ENCODE results near the gene MLLT3.

The MLLT3 gene

DNA sequence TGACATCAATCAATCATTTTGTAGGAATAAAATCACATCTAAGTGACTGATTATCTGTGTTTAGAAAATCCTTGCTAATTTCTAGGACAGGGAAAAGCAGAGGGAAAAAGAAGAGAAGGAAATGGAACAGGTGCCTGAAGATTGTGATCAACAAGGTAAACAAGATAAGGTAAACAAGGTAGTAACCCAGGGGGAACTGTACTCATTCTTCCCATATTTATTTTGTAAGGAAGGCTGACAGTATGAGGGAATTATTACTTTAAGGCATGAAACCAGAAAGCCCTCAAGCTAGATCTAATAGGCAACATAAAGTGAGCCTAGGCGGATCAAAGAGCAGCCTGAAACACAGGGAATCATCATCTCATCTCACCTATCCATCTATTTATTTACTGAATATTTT, 231.1 kb downstream of the MLLT3 start:
- DNase-seq (ENCODE audit: extremely low read depth in 1 of 2, low read depth in 1 of 2), result no peak

DNA sequence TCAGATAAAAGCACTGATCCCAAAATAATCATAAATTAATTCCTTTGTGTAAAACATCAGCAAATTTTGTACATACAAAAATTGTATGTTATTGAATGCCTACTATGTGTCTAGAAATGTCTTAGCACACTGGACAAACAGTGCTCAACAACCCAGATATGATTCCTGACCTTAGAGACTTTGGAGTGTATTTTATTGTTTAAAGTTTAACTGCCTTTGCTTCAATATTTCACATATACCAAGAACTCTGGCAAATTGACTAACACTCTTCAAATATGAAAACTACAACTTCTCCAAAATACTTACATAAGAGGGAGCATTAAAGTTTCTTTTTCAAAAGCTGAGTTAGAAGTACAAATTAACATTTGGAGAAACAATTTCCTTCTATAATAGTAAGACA, 231.9 kb downstream of the MLLT3 start:
- no peak for DNase-seq (ENCODE audit: extremely low read depth in 1 of 2, low read depth in 1 of 2)

DNA sequence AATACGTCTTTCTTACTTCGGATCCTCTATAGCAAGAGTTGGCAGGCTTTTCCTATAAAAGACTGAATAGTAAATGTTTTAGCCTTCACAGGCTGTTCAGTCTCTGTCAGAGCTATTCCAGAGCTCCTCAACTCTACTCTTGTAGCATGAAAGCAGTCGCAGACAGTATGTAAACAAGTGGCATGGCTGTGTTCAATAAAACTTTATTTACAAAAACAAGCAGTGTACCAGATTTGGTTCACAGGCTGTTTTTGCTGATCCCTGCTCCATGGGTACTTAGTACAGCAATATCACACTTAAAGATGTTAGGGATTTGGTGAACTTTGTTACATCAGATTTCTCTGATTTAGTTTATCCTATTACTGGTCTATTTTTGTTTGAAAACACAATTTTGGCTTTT, 235.2 kb downstream of the MLLT3 start:
- DNase-seq (ENCODE audit: extremely low read depth in 1 of 2, low read depth in 1 of 2), result no peak

DNA sequence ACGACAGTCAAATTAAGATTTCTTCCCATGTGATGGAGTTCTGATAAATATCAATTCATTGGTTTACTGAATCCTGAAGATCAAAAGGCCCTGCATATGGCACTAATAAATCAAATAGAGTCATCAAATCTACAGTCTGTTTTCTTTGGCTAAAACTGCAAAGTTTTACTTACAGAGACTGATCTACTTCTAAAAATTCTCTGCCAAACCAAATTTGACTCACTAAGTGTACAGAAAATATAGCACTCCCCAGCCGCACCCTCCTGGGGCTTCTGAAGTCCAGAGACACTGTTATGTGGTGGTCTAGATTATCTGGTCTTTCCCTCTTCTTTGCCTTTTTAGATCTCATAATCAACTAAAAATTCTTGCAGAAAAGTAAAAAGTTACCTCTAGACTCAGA, 237.7 kb downstream of the MLLT3 start:
- DNase-seq (ENCODE audit: extremely low read depth in 1 of 2, low read depth in 1 of 2), result no peak

DNA sequence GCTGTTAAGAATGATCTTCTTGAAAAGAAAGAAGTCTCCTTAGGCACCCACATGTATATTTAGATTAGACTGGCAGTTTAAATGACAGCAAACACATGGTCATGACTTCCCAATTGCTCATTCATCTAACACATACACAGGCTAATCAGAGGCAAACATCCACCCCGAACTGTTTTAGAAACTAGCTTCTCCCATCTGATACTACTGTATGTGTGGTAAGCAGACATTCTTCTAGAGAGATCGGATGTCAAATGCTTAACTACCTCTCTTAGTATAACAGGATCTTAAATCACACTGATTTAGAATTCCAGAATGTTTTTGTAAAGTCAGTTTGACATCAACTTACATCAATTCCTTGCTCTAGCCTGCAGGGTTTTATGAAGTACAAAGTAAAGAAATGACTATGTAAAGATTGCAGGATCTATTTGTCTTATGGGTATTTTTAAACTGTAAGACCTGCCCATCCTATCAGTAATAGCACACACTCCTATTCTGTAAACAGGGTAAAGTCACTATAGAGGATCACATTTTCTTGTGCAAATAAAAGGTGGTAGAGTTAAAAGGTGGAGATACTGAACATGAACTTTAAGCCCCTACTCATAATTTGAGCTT, 239.7 kb downstream of the MLLT3 start:
- DNase-seq (ENCODE audit: extremely low read depth in 1 of 2, low read depth in 1 of 2), result no peak

DNA sequence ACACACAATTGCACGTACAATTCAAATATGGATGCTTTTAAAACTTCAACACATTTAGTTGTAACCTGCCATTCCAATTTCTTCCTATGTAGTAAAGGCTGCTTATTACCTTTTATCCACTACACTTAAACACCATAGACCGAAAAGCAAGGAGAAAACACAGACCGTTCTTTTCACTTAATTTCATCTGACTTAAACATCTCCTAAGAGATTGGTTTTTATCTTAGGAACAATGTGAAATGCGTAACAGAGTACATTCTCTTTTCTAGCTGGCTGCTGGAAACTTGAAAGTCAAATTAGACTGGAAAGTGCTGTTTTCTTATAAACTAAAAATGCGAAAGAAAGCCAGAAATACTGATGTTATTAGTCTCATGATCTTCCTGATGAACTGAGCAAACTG, 241.8 kb downstream of the MLLT3 start:
- DNase-seq (ENCODE audit: extremely low read depth in 1 of 2, low read depth in 1 of 2), result no peak

DNA sequence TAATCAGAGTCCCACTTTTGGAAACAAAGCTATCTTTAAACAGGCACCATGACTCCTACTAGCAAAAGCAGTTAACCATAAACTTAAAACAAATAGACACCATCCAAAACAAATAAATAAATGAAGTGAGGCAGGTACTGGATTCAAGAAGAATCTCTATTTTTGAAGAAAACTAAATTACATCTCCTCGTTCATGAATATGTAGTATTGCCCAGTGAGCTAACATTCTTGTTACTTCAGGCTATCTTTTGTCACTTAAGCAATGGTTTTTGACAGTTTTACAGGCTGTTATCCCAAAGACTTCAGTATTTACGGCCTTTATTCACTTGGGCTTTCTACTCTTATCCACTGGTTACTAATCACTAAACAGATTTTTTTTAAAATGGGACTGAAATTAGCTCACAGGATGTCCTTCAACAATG, 242.5 kb downstream of the MLLT3 start:
- DNase-seq (ENCODE audit: extremely low read depth in 1 of 2, low read depth in 1 of 2), result no peak

DNA sequence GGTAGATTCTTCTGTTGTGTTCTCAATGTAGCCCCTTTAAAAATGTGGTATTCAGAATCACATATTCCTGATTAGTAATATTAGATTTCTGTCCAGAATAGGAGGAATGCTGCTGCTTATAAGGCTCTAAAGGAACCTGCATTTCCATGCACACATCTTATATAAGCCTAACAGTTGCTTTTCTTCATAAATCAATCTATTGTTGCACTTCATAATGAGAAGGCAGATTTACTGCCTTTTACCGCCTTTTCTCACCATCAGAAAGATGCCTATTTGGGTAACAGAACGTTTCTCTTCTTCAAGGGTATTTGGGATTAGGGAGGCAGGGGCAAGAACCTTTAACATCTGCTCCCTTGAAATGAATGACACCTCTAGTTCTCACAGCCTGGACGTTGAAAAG, 243.4 kb downstream of the MLLT3 start:
- no peak for DNase-seq (ENCODE audit: extremely low read depth in 1 of 2, low read depth in 1 of 2)

DNA sequence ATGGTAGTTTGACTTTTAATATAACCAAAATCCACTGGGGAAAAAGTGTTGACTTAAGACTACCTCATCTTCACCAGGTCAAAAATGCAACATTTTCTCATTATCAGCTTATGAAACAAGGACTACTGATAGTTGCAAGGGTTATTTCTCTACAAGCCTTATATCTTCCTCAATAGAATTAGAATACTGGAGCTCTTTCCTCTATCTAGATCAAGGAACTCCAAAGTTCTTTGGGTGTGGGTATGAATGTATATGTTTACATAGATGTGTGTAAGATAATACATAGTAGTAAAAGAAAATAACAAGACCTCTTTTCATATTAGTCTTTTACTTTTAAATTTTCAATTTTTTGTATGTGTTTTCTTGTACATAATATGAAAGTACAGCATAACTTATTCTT, 244.5 kb downstream of the MLLT3 start:
- no peak for DNase-seq (ENCODE audit: extremely low read depth in 1 of 2, low read depth in 1 of 2)

DNA sequence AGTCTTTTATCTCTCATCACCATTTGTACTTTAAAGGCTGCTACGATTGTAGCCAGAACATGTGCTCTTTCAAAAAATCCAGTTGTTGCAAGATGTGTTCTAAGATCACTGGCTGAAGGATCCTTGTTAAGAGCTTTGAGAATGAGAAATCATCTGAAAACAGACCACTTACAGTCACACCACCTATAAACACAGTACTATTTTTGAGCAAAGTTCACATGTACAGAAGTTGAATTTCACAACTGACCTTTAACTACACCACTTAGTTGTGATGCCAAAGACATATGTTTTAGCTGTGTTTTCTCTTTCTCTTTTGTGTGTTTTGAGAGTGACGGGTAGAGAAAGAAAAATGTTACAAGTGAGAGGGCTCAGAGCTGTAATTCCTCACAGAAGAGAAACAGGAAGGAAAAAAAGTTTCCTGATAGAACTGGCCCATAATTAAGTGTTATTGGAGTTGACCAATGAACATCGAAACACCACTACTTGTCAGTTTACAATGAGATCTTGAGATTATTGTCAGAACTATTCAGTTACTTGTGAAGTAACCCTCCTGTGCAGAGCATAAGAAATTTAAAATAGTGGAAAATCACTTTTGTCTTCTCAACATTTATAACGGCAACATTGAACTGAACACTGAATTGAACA, 245.4 kb downstream of the MLLT3 start:
- no peak for DNase-seq (ENCODE audit: extremely low read depth in 1 of 2, low read depth in 1 of 2)

DNA sequence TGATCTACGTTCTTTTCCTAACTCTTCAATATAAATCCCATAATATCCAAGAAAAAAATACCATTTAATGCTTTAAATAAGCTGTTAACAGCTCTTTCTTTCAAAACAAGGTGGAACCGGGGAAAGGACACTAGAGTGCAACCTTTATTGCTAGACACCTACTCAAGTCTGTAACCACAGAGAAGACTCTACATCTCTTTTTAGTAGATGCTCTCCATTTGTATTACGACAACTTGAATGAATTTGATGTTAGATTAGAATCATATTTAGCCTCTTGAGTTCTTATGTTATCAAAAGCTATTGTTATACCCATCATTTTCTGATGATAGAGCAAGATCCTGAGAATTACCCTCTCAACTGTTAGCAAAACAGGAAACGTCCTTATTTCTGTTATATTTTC, 246.3 kb downstream of the MLLT3 start:
- DNase-seq (ENCODE audit: extremely low read depth in 1 of 2, low read depth in 1 of 2), result no peak

DNA sequence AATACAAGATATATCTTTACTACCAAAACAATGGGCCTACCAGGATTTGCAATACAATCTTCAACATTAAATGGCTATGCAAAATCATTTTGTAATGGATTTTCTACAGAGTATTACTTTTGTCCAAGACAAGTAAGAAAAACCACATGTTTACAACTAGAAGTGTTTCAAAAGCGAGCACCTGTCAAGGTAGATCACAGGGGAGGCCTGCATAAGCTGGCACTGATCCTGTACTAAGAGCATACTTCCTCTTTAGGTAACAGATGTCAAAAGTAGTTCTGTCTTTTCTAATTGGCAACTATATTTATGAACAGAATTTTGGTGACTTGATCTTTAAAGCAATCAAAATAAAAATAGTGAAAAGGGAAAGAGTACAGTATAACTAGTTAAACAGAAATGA, 249.0 kb downstream of the MLLT3 start:
- no peak for DNase-seq (ENCODE audit: extremely low read depth in 1 of 2, low read depth in 1 of 2)

DNA sequence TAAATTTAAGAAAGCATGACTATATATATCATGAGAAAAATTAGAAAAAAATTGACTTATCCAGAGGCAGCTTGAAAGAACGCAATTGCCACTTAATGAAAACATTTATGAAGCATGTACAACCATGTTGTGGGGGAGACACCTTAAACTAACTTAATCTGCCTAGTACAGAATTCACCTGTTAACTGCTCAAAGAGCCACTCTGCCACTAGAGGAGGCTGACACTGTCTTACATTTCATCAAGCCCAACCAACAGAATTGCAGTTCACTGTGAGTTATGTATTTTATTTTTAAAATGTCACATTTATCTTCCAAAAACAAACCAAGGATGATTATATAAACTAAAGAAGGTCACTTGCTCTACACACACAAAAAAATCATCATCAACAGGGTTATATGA, 252.9 kb downstream of the MLLT3 start:
- DNase-seq (ENCODE audit: extremely low read depth in 1 of 2, low read depth in 1 of 2), result no peak

DNA sequence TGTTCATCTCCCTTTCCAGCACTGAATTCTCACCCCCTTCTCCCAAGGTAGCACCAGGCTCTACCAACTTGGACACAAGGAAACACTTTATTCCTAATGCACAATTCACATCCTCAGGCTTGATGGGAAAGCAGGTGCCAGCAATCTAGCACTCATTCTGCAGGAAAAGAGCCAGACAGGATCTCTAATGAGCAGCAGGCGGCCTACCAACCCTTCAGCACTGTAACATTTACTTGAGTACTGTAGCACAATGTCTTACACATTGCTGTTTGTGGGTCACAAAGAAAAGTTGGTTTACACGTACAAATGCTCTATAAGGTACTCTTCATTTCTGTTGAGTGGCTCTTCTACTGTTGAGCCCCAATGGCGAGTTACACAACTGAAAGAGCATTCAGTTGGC, 254.4 kb downstream of the MLLT3 start:
- no peak for DNase-seq (ENCODE audit: extremely low read depth in 1 of 2, low read depth in 1 of 2)

DNA sequence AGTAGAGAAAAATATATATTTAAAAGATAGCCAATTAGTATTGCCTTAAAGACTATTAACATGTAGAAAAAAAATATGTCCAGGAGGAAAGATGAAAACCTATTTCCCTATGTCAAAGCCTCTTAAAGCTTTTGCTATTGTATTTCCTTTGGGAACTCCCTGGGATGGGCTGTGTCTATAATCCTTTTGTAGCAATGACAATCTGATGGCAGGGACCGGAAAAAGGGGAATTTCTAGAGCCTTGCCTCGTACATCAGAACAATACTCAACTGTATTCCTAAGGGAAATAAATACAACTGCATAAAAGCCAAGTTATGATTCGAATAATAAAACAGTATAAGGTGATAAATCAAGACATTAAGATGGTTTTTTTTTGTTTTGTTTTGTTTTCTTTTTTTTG, 257.3 kb downstream of the MLLT3 start:
- no peak for DNase-seq (ENCODE audit: extremely low read depth in 1 of 2, low read depth in 1 of 2)

DNA sequence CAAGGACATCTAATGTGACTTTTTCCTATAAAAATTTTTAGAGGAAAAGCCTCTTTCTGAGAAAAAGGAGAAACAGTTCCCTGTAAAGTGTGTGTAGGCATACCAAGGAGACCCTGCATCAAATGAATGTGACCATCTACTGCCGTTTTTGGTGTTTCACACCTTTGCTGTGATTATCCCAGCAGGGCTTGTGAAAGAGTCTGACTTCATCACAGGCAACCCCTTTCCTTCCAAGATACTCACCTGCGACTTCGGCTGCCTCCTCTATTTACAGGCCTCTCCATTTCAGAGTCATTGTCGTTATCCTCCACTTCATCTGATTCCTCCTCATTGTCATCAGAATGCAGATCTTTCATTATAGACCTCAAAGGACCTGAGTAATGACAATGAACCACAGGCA, 259.1 kb downstream of the MLLT3 start:
- DNase-seq (ENCODE audit: extremely low read depth in 1 of 2, low read depth in 1 of 2), result no peak

DNA sequence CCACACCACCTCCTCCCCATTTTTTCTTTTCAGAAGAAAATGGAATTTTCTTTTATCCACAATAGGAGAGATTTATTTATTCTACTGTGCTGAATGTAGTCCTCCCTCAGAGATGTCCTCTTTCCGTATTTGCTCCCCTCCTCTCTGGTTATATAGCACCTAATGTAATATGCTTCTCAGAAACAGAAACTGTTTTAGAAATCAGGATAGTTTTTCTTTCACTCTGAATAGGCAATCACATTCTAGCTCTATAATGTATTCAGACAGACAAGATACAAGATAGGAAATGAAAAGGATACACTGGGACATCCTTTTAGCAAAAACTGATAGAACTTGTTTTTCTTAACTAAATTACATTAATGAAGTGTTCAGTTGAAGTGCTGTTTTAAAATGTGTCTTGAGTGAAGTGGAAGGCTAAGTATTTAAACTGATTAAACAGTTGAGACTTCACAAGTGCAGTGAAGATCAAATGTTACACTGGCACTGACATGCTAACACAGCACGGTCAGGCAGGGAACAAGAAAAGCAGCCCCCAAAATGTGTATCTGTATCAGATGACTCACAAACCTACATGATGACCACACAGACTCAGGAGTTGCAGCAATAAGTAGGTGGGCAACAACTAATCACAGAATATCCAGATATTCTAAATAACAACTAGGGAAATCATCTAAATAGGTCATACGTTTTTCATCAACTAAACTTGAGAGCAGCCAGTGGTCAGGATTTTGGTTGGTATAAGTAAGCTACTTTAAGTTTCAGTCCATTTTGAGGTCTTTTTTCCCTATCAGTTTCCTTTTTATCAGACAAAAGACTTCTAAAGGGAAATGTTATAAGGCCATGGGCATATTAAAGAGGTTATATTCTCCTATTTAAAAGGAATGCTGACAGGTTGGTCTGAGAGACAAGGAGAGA, 260.4 kb downstream of the MLLT3 start:
- no peak for DNase-seq (ENCODE audit: extremely low read depth in 1 of 2, low read depth in 1 of 2)

DNA sequence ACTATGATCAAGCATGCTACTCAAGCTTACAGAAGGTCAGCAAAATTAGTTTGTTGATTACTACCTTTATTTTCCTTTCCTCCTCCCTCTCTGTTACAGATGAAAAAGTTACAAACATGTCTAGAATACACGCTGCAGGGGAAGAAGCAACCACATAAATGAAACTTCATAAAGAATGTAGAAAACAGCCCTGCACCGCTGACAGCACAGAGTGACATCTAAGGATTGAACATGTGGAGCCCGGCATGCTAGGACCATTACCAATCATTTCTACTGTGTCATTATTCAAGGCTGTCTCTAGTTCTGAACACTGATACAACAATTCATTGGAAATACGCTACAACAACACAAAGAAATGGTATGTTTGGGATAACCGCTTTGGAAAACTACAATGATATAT, 261.1 kb downstream of the MLLT3 start:
- DNase-seq (ENCODE audit: extremely low read depth in 1 of 2, low read depth in 1 of 2), result no peak

DNA sequence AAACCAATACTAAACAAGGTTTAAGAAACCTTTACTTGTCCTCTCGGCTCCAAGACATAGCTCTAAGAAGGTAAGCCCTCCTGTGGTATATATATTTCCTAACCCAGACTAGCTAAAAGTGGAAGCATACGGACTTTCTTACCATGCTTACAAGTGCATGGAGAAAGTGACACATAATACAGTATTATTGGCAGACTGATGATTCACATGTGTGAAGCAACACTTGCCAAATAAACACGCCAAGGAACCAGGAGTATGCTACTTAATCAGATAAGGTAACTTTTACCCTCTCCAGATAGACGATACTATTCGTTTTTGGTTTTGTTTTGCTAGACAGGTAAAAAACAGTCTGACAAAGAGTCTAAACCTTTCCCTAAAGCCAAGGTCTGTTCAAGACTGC, 264.1 kb downstream of the MLLT3 start:
- DNase-seq (ENCODE audit: extremely low read depth in 1 of 2, low read depth in 1 of 2), result no peak

DNA sequence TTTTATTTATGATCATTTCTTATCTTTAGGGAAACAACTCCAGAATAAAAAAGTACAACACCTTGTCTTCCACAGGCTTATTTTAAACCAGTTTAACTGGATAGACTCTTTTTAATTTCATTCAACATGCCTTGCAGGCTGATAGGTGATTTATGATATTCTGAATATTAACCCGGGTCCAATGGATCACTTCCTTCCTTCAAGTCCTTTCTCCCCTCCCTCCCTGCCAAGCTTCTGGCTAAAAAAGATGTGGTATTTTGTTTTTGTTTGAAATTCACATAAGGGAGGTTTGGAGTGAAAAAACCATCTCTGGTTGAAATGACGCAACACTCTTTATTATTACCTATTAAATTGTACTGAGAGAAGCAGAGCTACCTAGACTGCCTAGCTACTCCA, 265.3 kb downstream of the MLLT3 start:
- DNase-seq (ENCODE audit: extremely low read depth in 1 of 2, low read depth in 1 of 2), result no peak

DNA sequence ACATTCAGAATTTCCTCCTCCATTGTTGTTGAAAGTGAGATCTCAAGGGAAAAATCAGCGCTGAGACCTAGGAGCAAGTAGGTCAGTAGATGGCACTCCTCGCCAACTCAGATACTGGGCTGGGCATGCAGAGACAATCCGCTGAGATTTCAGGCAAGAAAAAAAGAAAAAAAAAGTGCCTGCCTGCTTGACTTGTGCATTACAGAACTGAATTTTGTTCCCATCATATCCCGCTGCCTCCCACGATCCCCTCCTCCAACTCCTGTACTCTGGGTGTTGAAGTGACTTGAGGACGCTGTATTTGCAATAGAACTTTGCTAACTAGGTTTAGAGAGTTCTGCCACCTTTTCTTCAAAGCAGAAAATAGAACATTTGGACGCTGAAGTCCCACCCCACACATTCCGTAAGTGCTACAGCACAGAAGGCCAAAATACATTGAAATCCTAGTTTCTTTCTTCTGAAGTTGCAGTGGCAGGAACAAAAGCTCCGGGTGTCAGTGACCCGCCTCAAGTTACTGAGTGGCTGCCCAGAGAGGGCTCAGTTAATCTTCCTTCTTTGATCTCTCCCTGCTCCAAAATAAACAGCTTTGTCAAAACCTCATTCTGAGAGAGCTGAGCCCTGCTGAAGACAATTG, 265.8 kb downstream of the MLLT3 start:
- DNase-seq (ENCODE audit: extremely low read depth in 1 of 2, low read depth in 1 of 2), result peak in 1 of 2 donors; percentile 2

DNA sequence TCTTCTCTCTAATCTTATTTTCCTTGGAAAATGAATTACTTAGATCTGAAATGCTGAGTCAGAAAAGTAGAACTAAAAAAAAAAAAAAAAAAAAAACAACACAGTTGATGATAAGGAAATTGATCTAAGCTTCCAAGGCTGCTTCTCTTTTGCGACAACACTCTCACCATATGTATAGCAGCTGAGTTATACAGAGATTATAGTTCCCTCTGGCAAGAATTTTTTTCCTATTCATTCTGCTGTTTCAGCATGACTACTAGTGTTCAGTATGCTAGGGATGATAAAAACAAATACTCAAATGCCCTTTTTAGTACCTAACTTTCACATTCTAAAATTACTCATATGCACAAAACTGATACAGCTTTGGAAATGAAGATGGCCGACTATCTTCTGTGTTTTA, 267.3 kb downstream of the MLLT3 start:
- DNase-seq (ENCODE audit: extremely low read depth in 1 of 2, low read depth in 1 of 2), result no peak

All from stimulated activated CD8-positive, alpha-beta memory T cell treated with anti-CD3 and anti-CD28 coated beads, Interleukin-7, amount 100 ng/mL, for 48 hours (primary cell).